Body of pancreas (tissue), 4 donors: ENCODE data around the gene CXCL8. TPM values are rescaled to one million over a fixed set of nuclear protein-coding genes. Genes with fewer than 3 reads are reported as not detected.

Experiments
- ATAC-seq: fragments of 150-250 bp; one replicate; pipeline ENCODE4 v1.9.1; 2016
- DNase-seq, 4 donors: peaks; one replicate each; pipeline ENCODE4 v3.0.0-alpha.2; 2019
- H3K27ac ChIP-seq, 4 donors: fragments of 200-600 bp; sonication (generic); 1 replicate in 3 of 4; 2 replicates in 1 of 4; pipeline versions ENCODE4 v1.5.1 to v1.6.1; 2016 to 2019; ENCODE audit warnings: mild to moderate bottlenecking in 1 of 4, mixed read lengths in 1 of 4, moderate library complexity in 1 of 4
- H3K27me3 ChIP-seq, 2 donors: fragments of 200-600 bp; sonication (generic); one replicate each; pipeline ENCODE4 v1.6.0; 2016; ENCODE audit warnings: mild to moderate bottlenecking in 1 of 2
- H3K36me3 ChIP-seq, 2 donors: fragments of 200-600 bp; sonication (generic); replicated peaks in 1 of 2; 2 replicates each; pipeline ENCODE4 v1.5.1; 2016; ENCODE audit warnings: low read depth in 2 of 2; ENCODE audit not compliant: insufficient read depth in 1 of 2
- H3K4me1 ChIP-seq: fragments of 200-600 bp; sonication (generic); one replicate; pipeline ENCODE4 v1.6.0; 2016
- H3K4me3 ChIP-seq, 2 donors: fragments of 200-600 bp; sonication (generic); 1 replicate in 1 of 2; 2 replicates in 1 of 2; pipeline ENCODE4 v1.5.1; 2016 to 2019
- H3K9me3 ChIP-seq, 3 donors: fragments of 200-600 bp; sonication (generic); 1 replicate in 2 of 3; 2 replicates in 1 of 3; pipeline ENCODE4 v1.5.1; 2016
- POLR2A ChIP-seq, 3 donors: fragments of 450-650 bp; IDR thresholded peaks; one replicate each; pipeline ENCODE4 v1.6.1; 2016; ENCODE audit warnings: antibody characterized with exemption in 3 of 3, mild to moderate bottlenecking in 2 of 3
- WGBS, 2 donors: methylation state at CpG; one replicate each; pipeline ENCODE4 v1.1.5; 2017; 5-methylcytosine and 5-hydroxymethylcytosine counted together
- intact Hi-C: fragments of 100-400 bp; cut with DNase I; formaldehyde crosslinking; loops from one replicate; pipeline ENCODE4 v1.15.1; 2023
- total RNA-seq, 2 donors: library from RNA; depleted of rRNA; stranded (reverse); fragments of >200 nt; gene quantifications; one replicate each; pipeline ENCODE4 v1.1.0, GENCODE V29; 2016
- TF ChIP-seq, protein P1 (sequence below), 7 experiments: fragments of 450-650 bp in 4 of 7; fragments of 200-600 bp in 3 of 7; sonication (generic) in 3 of 7; IDR thresholded peaks; one replicate each; pipeline ENCODE4 v1.5.1; 2016 to 2019; ENCODE audit warnings: antibody characterized with exemption in 7 of 7

CXCL8 gene
- total RNA-seq, 2 donors from 2014 or later: 3.9 to 12.9 TPM

DNA sequence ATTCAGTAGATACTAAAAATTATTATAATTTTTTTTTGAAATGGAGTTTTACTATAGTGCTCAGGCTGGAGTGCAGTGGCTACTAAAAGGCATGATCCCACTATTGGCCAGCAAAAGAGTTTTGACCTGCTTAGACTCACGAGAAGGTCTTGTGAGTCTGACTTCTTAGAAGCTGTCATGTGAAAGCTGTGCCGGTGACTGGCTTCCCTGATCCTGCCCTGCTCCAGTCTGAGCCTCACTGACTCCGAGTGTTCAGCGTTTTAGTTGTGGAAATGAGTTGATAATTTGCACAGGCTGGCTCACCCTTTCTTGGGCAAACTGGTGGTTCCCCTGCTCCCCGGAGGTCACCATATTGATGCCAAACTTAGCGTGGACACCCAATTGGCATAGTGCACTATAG is 16.4 kb upstream of the CXCL8 start:
- no peak for TF ChIP-seq POLR2A (IDR thresholded peaks at IDR 0.05)
- TF ChIP-seq, protein P1, sequence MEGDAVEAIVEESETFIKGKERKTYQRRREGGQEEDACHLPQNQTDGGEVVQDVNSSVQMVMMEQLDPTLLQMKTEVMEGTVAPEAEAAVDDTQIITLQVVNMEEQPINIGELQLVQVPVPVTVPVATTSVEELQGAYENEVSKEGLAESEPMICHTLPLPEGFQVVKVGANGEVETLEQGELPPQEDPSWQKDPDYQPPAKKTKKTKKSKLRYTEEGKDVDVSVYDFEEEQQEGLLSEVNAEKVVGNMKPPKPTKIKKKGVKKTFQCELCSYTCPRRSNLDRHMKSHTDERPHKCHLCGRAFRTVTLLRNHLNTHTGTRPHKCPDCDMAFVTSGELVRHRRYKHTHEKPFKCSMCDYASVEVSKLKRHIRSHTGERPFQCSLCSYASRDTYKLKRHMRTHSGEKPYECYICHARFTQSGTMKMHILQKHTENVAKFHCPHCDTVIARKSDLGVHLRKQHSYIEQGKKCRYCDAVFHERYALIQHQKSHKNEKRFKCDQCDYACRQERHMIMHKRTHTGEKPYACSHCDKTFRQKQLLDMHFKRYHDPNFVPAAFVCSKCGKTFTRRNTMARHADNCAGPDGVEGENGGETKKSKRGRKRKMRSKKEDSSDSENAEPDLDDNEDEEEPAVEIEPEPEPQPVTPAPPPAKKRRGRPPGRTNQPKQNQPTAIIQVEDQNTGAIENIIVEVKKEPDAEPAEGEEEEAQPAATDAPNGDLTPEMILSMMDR (IDR thresholded peaks at IDR 0.05): no peak
- no peak for ATAC-seq
- no peak for DNase-seq
- no peak overlapping the region for H3K4me3 ChIP-seq
- H3K36me3 ChIP-seq: no peaks in the 10 kb centered on the region
- no peak overlapping the region for H3K27ac ChIP-seq
- H3K27me3 ChIP-seq: no peaks in the 10 kb centered on the region
- no peaks in the 10 kb centered on the region for H3K9me3 ChIP-seq
- H3K4me1 ChIP-seq: peaks cover 9% of the 10 kb centered on the region
- intact Hi-C loops: loop anchor here (10.0 kb wide), 2 partner anchors 141 to 411 kb away; partner anchors contain the start of gene CXCL1
- WGBS, 2 donors: 80 to 89% methylated on average over 6 of the region's 6 CpGs

GRCh38 chr4:73725510-73725909 is 14.9 kb upstream of the CXCL8 start:
- Histone ChIP-seq H3K27me3 (no peaks in the 10 kb centered on the region), H3K36me3 (no peaks in the 10 kb centered on the region), H3K27ac (no peak overlapping the region), H3K4me1 (peaks cover 9% of the 10 kb centered on the region), H3K4me3 (no peak overlapping the region), H3K9me3 (no peaks in the 10 kb centered on the region)
- no peak for TF ChIP-seq POLR2A (IDR thresholded peaks at IDR 0.05)
- TF ChIP-seq, protein P1 (IDR thresholded peaks at IDR 0.05): no peak
- intact Hi-C loops: loop anchor here (10.0 kb wide), 2 partner anchors 139 to 409 kb away; partner anchors contain the start of gene CXCL1
- ATAC-seq (no peak), DNase-seq (no peak)
- WGBS, 2 donors: 92% methylated on average over 4 of the region's 4 CpGs

- peak; percentile 73 for ATAC-seq
Measured at GRCh38 chr4:73725985-73726384, 14.4 kb upstream of the CXCL8 start.

DNA sequence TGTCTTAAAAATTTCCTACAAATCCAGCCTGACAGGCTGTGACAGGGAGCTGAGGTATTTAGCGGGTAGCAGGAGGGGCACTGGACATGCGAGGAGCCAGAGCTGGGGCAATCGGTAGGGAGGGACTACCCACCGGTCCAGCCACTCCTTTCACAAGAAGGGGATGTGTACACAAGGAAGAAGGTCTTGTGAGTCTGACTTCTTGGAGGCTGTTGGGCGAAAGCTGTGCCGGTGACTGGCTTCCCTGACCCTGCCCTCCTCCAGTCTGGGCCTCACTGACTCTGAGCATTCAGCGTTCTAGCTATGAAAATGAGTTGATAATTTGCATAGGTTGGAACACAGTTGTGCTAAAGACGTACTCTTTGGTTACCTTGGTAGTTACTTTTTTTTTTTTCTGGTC is 12.7 kb upstream of the CXCL8 start:
- DNase-seq: no peak
- no peaks in the 10 kb centered on the region for H3K27me3 ChIP-seq
- no peak overlapping the region for H3K4me3 ChIP-seq
- no peak overlapping the region for H3K27ac ChIP-seq
- peaks cover 9% of the 10 kb centered on the region for H3K4me1 ChIP-seq
- ATAC-seq: no peak
- no peaks in the 10 kb centered on the region for H3K36me3 ChIP-seq
- no peaks in the 10 kb centered on the region for H3K9me3 ChIP-seq
- TF ChIP-seq, protein P1 (IDR thresholded peaks at IDR 0.05): no peak
- TF ChIP-seq POLR2A (IDR thresholded peaks at IDR 0.05): no peak
- 71 to 75% methylated on average over 8 of the region's 8 CpGs for WGBS, 2 donors
- intact Hi-C loops: loop anchor here (10.0 kb wide), 2 partner anchors 137 to 407 kb away; partner anchors contain the start of gene CXCL1

More at GRCh38 chr4:73725985-73726384, 14.4 kb upstream of the CXCL8 start:
- Histone ChIP-seq H3K27ac (no peak overlapping the region), H3K9me3 (no peaks in the 10 kb centered on the region), H3K4me3 (no peak overlapping the region), H3K36me3 (no peaks in the 10 kb centered on the region), H3K4me1 (peaks cover 9% of the 10 kb centered on the region), H3K27me3 (no peaks in the 10 kb centered on the region)
- intact Hi-C loops: loop anchor here (10.0 kb wide), 2 partner anchors 139 to 409 kb away; partner anchors contain the start of gene CXCL1
- WGBS, 2 donors: 41 to 58% methylated on average over 1 of the region's 1 CpG
- TF ChIP-seq, protein P1 (IDR thresholded peaks at IDR 0.05): no peak
- no peak for TF ChIP-seq POLR2A (IDR thresholded peaks at IDR 0.05)
- DNase-seq: peak in 2 of 4 donors; percentile 20 to 34
